ENCODE measurements around the gene NTF3.

Gene NTF3

DNA sequence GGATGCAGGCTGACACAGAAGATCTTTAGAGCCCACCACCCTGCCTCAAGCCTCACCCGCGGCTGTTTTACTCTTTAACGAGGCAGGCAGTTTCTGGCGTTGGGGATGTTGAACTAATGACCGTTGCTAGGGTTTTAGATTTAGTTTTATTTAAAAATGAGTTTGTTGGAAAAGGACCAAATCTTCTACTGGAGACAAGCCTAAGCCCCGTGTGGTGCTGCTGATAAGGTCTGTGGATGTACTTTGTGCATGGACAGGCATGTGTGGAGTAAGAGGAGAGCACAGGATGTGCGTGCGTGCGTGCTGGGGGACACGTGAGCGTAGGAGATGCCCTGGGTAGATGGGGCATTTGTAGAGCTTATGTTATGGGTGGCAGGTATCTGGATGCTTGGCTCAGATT, 5.7 kb downstream of the NTF3 start:
- no peak for TF ChIP-seq CTCF (conservative IDR thresholded peaks at IDR 0.05; ENCODE audit: low read depth)
- no peak overlapping the region for H3K27ac ChIP-seq
- no peak for DNase-seq (ENCODE audit: low spot score)
- ChIA-PET POLR2A (ENCODE audit: low non-redundant PET) (no interaction called here), CTCF (no interaction called here)

DNA sequence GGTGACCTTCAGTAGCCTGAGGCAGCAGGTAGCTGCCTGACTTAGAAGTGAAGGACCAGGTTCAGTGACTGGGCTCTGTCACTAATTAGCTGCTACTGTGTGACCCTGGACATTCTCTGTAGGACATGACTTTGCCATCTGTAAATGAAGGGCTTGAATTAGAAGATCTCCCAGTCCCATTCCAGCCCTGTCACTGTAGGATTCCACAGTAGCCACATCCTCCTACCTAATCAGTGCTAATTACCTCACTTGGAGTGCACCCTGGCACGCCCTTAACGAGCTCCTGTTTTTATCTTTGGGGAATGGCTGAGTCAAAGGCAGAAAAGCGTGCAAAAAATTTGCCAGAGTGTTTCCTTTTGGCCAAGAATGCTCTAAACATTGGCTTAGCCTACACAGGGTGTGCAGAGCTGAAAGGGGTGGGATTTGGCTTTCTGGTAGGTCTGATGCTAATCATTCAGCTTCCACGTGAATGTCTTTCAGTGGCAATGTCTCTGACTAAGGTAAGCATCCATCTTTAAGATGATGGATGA, 6.8 kb downstream of the NTF3 start:
- no peak overlapping the region for H3K27ac ChIP-seq
- ChIA-PET POLR2A (ENCODE audit: low non-redundant PET) (no interaction called here), CTCF (interaction anchor here (0.6 kb wide), 1 partner anchor 582 kb away, joined by 3 read pairs; no protein-coding TSS in a partner anchor)
- TF ChIP-seq CTCF (conservative IDR thresholded peaks at IDR 0.05; ENCODE audit: low read depth), result no peak
- no peak for DNase-seq (ENCODE audit: low spot score)

DNA sequence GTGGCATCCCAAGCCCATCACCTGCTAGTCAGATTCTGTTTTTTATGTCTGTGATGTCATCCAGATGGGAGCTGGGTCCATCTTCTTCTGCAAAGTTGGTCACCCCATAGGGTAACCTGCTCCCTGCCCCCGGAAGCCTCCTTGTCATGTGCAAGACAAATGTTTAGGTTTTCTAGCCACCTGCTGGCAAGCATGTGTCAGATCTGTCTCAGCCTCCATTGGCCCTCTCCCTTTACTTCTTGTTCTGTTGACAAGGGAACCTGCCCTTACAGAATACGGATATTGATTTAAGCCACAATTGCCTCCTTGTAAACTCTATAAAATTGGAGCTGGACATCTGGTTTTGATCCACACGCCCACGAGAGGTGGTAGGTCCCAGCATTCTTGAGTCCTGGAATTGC, 7.5 kb downstream of the NTF3 start:
- DNase-seq (ENCODE audit: low spot score), result no peak
- no peak for TF ChIP-seq CTCF (conservative IDR thresholded peaks at IDR 0.05; ENCODE audit: low read depth)
- POLR2A ChIA-PET (ENCODE audit: low non-redundant PET), result no interaction called here
- CTCF ChIA-PET, result no interaction called here
- H3K27ac ChIP-seq, result no peak overlapping the region

DNA sequence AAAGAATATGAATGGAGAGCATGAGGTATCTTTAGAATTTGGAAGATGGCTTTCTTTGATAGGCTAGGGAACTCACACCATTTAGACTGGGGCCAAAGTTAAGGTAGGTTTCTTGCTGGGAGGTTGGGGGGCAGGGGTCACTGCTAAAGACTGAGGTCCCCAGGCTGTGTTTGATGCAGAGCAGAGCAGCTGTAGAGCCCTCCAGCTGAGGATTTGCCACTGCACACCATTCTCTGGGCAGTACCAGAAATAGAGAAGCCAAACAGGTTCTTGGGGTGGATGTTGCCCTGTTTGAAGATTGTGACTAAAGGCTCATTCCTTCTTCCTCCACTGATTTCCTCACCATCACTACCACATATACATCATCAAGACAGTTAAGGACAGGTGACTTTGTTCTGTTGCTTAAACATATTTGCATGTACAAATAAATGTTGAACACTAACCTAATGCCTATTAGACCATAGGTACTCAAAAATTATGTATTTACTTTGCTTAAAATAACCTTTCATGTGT, 7.9 kb downstream of the NTF3 start:
- TF ChIP-seq CTCF (conservative IDR thresholded peaks at IDR 0.05; ENCODE audit: low read depth), result no peak
- no peak overlapping the region for H3K27ac ChIP-seq
- CTCF ChIA-PET, result no interaction called here
- DNase-seq (ENCODE audit: low spot score), result no peak
- POLR2A ChIA-PET (ENCODE audit: low non-redundant PET), result no interaction called here

DNA sequence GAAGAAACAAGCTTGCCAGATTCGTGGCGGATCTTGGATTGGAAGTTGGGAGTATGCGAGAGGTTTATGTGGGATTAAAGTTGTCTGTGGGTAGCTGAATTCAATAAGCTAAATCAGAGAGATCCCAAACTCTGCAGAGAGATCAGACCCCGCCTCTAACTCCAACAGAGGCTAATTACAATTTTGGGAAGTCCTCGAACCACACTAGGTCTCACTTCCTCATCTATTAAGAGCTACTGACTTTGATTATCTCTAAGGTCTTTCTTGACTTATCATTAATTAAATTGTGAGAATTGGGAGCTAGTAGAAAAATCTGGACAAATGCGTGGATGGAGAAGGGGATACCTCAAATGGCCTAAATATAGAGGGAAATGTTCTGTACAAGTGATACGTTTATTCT, 9.1 kb downstream of the NTF3 start:
- no peak for DNase-seq (ENCODE audit: low spot score)
- TF ChIP-seq CTCF (conservative IDR thresholded peaks at IDR 0.05; ENCODE audit: low read depth), result no peak
- H3K27ac ChIP-seq, result no peak overlapping the region
- POLR2A ChIA-PET (ENCODE audit: low non-redundant PET), result no interaction called here
- CTCF ChIA-PET, result interaction anchor here (0.7 kb wide), 1 partner anchor 270 kb away, joined by 3 read pairs; no protein-coding TSS in a partner anchor

DNA sequence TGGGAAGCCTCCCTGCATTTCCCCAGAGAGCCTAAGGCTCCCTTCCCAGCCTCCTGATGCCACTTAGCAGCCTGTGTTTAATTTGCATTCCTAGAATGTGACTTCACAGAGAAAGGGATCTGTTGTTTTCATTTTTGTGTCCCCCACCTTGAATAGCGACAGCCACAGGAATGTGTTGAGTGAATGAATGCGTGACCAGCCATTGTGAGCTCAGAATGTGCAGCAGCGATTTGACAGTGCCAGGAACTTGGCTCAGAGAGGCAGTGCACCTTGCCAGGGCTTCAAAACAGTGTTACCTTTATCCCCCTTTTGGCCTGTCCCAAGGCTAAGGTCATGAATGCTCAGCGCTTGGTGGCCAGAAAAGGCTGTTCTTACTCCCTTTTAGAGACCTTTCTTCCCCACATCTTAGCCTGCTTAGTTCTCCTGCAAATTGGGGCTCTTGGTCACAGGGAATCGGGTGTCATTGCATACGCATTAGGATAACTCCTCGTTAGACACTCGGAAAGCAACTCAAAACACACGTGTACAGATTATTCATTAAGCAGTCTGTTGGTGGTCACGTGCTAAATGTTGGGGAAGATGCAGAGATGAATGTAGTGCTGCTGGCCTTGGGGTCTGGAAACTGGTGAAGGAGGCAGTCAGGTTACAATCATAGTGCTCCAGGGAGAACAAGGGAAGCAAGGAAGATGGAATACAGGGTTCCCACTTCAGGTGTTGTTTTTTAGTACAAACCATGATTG, 9.8 kb downstream of the NTF3 start:
- no peak for DNase-seq (ENCODE audit: low spot score)
- no peak overlapping the region for H3K27ac ChIP-seq
- ChIA-PET POLR2A (ENCODE audit: low non-redundant PET) (no interaction called here), CTCF (interaction anchor here (0.5 to 0.8 kb wide), 7 partner anchors 20 to 808 kb away, joined by 3 to 8 read pairs (median 4); no protein-coding TSS in a partner anchor)
- TF ChIP-seq CTCF (conservative IDR thresholded peaks at IDR 0.05; ENCODE audit: low read depth), result no peak

Measured in RWPE1 (cell line).